Activated CD8-positive, alpha-beta memory T cell treated with anti-CD3 and anti-CD28 coated beads, Interleukin-2, amount 50 U/mL, for 48 hours (primary cell): ENCODE data around the gene TRAF6.
"Not testable (repeated sequence)": the region's sequence is repeated elsewhere in the genome, so short reads cannot be mapped to it uniquely, and the experiment has no call there.

ENCODE experiments used
- DNase-seq: peaks from one replicate; pipeline ENCODE4 v3.0.0-alpha.2; 2020

The TRAF6 gene

DNA sequence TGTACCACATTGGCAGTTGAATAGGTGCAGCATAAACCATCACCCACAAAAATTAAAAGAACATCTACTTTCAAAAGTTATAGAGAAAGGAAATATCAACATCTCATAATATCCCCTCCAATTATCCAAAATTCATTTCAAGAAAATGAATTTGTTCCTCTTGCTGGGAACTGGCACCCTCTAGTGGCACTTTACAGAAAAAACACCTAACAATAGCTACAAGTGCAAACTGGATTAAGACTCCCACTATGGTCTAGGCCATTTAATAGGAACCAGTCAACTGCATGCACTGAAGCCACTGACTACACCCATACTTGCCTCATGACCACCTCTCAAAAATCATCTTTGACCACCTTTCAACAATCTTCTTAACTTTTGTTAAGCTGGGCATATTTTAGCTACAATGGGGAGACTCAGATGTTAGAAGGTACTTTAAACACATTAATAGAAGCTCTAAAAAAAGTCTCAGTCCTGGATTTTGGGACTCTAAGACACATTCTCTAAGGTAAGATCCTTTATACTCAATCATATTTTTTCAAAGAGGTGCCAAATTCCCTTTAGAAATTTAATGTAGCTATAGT, 17.3 kb downstream of the TRAF6 start:
- DNase-seq = no peak

DNA sequence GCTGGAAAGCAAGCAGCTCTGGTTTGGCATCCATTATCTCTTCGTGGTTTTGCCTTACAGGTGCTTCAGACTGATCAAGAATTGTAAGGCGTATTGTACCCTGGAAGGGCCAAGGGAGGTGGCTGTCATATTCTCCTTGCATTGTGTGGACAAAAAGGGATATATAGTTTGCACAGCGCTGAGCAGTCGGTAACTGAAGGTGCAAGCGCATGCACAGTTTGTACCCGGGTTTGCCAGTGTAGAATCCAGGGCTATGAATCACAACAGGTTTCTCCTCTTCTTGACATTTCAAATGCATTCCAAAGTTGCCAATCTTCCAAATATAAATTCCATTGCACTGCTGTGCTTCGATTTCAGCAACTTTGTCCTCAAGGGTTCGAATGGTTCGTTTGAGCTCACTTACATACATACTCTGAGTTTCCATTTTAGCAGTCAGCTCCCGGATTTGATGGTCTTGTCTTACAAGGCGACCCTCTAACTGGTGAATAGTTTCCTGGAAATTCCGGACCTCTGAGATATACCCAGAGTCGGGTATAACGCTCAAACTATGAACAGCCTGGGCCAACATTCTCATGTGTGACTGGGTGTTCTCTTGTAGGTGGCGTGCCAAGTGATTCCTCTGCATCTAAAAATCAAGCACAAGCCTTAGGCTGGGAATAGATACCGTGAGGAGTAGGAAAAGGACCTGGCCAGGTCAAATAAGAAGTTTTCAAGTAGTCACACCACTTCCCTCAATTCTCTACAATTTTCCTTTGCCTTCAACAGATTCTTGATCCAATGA, 19.9 kb downstream of the TRAF6 start:
- DNase-seq = no peak

DNA sequence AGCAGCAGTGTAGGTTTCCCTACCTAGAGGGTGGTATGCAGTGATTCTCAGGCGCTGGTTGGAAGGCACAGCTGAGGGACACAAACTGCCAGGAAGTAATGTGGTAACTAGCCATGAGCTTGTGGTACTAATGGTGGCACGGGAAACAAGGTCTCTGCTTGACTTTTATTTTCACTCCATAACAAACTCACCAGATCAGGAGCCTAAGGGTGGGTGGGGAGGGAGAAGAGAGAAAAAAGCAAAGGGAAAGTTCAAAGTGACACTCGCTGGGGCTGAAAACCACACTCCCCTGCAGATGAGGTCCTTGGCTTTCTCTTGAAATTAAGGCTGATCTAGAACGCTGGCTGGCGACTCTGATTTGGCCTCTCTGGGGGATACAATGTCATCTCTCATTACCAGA, 22.0 kb downstream of the TRAF6 start:
- no peak for DNase-seq

DNA sequence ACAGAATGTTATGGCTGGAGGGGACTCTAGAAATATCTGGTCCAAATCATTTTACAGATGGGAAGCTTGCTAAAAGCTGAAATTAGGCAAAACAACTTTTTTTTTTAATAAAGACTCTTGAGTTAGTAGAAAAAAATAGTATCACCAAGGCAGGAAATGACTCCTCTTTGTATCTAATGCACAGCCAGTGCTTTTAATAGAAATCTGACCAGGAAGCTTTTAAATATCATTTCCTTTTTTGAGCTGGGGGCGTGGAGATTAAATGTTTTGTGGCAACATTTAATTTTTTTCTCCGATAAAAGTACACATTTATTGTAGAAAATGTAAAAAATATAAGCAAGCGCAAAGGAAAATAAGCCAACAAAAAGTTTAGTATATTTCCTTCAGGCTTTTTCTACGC, 22.5 kb downstream of the TRAF6 start:
- no peak for DNase-seq

DNA sequence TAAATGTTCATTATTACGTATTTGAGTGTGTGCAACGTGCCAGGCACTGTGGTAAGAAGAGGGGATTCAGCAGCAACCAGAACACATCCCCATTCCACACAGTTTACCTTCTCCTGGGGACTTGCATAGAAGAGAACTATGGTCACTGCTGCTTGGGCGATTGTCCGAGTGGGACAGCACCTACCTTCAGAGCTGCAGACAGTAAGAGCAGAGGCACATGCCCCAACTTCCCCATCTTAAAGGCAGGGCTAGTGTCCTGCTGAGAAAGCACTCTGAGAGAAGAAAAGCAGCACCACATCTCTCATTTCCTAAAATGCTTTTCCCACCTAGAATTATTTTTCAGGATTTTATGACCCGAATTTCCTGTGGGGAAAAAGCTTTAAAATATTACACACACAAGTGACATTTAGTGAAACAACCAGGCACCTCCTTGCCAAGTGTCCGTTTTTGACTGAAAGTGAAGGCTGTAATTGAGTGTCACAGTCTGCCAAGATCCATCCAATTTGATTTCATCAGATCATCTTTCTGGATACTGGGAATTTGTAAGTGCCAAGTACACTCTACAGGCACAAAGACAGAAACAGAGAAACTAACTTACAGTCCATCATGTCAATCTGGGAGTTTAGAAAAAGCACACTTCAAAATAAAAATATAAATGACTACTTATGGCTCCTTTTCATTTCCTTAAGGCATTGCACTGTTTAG, 24.6 kb downstream of the TRAF6 start:
- DNase-seq = no peak

DNA sequence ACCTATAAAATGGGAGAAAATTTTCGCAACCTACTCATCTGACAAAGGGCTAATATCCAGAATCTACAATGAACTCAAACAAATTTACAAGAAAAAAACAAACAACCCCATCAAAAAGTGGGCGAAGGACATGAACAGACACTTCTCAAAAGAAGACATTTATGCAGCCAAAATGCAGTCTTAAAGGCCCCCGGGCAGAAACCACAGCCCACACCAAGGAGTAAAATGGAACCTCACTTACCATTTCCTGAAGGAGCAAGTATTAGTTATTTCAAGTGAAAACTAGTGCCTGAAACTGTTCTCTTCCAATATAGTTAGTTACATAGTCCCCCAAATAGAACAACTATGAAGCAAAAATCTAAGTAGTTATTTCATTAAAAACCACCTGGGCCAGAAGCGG, 27.0 kb downstream of the TRAF6 start:
- not testable (repeated sequence) for DNase-seq

DNA sequence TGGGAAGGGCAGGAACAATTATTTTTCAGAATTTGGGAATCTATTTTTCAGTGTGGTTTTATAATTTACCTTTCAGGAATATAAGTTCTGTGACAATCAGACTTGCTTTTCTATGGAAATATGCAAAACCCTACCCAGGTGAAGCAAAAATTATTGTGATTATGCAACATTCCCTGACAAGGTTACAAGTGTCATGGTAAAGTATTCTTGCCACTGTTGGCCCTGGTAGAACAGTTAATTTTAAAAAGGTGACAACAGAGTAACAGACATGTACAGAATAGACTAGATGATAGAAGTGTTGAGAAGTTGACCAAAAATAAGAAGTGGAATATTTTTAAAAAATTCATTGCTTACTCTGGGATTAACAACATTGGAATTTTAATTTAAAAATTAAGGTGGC, 29.2 kb downstream of the TRAF6 start:
- DNase-seq = no peak

DNA sequence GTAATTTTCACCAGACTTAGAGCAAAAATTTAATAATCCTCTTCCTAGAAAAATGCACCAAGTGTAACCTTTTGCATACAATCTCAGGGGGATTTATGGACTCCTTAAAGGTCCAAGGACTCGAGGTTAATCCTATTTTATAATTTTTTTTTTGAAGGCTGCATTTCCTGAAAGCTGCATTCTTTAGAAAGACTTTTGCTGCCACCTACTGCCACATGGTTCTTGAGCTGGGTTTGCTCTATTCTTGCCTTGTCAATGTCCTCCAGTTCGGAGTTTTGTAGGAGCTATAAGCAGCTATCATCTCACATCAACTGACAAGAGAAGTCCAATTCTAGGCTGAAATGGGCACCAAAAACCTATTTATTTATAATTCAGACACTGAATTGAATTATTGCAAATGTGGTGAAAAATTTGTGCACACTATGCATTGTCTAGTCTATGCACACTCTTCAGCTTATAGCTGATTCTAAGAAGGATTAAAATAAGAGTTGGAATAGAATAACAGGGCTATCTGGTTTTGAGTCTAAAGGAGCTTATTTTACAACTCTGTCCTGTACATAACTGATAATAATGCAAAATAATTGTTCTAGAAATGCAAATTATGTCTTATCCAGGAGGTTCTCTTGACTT, 31.3 kb downstream of the TRAF6 start:
- DNase-seq = no peak

DNA sequence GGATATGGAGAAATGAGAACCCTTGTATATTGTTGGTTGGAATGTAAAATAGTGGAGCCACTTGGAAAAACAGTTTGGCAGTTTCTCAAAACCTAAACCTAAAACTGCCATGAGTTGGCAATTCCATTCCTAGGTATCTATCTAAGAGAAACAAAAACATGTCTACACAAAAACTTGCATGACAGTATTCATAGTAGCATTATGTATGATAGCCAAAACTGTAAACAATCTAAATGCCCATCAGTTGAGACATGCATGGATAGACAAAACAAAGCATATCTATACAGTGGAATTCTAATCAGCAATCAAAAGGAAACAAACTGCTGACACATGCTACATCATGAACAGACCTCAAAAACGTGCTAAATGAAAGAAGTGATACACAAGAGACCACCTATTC, 34.9 kb downstream of the TRAF6 start:
- no peak for DNase-seq

DNA sequence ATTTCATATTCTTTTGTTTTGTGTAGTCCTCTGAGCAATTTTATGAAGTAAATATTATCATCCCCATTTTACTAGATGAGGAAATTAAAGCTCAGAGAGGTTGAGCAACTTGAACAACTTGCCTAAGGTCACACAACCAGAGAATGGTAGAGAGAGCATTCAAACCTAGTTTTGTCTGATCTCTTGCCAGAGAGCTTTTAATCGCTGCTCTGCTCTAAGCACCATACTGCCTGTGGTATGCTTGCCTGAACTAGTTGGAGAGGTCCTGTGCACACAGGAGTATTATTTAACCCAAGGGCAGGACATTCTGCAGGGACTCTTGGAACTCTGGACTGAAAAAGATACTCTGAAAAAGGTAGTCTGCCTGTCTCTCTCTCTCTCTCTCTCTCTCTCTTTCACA, 38.5 kb downstream of the TRAF6 start:
- no peak for DNase-seq

DNA sequence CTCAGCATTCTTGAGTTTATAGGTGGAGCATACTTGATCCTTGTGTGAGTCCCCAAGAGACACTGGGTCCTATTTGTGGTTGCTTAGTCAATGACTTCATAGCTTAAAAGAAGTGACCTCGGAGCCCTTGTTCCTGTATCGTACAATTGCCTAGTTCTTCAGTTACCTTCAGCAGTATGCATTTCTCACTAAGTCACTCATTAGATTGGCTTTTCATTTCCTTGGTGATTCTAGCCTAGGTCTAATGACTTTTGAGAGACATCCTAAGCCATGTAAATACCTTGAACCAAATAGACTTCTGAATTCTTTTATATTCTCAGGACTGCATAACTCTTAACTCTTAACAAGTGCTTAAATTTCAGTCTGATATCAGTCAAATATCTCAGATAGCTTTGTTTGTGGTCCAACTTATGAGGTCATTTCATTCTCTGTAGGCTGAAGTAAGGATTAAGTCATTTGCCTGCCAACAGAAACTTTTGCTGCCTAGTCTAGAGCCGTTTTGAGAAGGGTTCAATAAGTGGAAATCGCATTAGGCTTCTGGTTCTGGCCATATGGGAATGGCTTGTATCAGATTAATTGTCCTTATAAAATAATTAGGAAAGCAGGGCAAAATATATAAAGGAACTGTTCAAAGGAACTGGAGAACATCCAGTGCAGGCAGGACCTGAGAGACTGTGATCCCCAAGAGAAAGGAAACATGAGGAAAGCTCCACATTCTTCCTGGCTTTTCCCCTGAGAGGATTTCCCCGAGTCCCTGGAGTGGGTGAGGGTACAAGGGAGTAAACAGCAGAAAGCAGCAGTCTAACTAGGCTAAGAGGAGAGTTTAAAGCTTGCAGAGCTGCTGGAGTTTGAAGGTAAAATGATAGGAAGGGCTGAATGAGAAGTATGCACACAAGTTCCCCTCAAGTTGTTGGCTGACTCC, 39.9 kb downstream of the TRAF6 start:
- no peak for DNase-seq

DNA sequence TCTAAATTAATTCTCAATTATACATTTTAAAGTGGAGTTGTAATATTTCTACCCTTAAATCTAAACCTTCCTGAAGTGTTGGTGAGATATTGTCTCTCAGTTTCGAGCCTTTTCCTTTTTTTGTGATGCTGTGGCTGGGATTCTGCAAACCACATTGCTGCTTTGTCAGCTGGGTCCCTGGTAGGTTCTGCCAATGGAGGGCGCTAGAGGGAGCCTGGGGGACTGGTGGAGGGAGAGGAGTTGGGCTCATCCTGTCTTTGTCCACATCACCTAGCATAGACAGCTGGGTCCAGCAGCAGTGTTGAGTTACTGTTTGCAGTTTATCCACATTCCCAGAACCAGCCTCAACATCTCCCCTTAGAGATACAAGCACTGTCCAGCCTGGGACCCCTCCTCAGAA, 41.0 kb downstream of the TRAF6 start:
- no peak for DNase-seq

DNA sequence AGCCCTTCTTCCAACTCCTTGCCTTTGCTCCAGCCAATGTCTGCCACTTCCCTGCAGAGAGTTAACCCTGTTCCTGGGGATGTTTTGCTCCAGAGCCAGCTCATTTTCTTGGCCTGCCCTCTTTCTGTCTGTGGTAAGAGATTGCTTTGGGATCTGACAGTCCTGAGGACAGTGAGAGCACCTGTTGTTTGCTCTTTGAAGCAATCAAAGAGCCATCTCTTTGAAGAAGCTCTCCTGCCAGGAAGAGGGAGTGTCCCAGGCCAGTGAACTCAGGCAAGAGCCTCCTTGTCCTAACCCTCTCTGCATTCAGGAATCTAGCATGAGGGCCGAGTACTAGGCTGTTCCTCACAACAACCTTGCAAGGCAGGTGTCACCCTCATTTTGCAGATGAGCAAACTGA, 42.2 kb downstream of the TRAF6 start:
- DNase-seq = no peak

DNA sequence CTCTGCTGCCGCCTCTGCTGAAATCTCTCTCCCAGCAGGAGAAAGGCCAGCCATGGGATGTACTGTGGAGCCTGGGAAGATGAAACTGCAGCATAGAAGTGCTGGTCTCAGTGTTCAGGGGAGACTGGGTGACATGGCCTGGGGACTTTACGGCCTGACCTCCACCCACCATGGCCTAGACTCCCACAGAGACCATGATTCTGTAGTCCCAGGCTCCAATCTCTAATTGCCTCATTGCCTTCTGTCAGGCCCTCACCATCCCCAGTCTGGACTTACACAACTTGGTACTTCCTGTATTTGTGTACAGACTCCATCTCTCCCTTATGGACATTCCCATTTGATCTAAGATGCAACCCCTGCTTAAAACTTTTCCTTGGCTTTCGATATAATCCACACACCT, 43.1 kb downstream of the TRAF6 start:
- peak; percentile 29 for DNase-seq

DNA sequence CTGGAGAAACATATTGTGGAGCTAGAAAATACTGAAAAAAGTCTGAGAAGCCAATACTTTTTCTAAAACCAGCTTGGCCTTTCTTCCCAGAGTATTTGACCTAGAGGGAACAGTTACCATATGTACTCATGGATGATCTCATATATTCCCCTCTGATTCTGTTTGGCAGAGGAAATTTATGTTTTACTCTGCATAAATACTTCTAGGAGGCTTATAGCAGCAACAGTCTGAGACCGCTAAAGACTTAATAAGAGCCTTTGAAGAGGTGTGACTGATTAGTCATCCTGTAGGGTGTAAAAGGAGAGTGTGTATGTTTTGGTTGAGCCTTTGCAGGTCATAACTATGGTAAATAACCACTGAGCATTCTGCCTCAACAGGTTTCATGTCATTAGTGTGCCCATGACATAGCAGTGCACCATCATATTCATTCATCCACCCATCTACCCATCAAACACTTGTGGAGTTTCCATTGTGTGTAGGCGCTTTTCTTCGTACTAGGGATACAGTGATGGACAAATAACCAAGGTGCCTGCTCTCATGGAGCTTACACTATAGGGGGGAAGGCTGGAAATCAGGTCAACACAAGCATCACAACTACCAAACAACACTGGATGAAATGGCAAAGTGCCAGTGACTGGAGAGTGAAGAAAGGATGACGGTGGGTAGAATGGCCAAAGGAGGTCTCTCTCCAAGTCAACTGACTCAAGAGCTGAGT, 44.5 kb downstream of the TRAF6 start:
- no peak for DNase-seq

DNA sequence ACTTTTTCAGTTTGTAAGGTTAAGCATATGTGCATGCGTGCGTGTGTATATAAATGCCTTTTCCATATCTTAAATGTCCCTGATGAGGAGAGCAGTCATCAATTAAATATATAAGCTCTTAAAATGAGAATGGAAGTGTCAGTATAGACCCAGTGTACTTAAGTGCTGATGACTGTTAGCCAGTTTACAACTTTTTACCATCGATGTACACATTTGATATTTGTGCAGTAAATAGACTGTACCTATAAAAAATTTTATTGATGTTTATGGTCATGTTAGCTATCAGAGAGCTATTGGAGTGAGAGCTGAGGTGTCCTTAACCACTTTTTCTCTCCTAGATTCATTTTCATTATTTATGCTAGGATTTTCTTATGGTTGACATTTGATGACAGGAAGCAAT, 45.4 kb downstream of the TRAF6 start:
- no peak for DNase-seq

DNA sequence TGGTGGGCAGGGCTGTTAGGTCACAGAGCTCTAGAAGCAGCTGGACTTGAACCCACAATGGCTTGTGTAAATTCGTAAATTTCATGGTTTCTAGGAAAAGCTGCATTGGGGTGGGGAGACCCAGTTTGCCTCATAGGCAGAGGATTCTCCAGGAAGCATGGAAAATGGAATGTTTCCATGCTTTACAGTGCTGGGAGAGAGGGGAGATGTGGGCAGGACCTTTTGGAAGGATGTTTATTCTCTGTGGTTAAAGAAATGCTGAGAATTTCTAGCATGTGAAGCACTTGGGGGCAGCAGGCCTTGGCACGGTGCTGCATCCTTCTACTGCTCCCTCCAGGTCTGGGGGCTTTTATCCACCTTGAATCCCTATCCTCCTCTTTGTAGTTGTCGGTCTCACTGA, 46.3 kb downstream of the TRAF6 start:
- DNase-seq = no peak

DNA sequence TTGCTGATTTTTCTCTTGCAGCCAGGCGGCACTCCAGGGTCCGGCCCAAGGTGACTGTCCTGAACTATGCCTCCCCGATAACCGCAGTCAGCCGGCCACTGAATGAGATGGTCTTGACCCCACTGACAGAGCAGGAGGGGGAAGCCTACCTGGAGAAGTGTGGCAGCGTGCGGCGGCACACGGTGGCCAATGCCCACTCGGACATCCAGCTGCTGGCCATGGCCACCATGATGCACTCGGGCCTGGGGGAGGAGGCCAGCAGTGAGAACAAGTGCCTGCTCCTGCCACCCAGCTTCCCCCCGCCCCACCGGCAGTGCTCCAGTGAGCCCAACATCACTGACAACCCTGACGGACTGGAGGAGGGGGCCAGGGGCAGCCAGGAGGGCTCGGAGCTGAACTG, 47.8 kb downstream of the TRAF6 start:
- DNase-seq = no peak

DNA sequence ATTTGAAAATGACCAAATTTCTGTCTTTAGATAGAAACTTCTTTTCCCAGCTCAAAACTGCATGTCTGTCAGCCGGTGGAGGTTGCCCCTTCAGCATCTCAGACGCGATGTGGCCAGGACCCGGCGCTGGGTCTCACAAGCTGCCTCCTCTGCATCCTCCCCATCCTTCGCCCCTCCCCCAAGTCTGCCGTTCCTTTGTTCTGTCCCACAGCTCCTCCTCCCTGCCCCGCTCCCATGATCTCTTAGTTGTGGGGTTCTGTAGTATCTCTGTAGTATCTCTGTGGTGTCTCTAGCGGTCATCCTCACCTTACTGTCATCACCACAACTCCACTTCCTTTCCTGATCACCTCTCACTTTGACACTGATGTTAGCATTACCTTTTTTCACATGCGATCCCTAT, 49.9 kb downstream of the TRAF6 start:
- no peak for DNase-seq

DNA sequence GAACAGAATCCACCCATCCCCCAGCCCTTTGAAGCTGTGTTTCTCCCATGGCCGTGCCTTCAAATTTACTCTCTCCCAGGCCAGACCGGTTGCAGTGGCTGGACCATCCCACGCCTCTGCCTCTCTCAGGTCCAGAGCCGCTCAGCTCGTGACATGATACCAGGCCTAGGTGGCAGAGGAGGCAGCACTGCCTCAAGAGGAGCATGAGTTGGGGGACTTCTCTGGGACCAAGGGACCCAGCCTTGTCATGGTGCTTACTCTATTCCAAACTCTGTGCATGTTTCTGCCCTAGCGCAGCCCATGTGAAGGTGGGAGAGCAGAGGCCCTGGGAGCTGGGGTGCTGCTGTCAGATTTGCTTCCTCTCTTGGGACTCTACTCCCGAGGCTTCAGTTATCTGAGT, 51.0 kb downstream of the TRAF6 start:
- DNase-seq = no peak

DNA sequence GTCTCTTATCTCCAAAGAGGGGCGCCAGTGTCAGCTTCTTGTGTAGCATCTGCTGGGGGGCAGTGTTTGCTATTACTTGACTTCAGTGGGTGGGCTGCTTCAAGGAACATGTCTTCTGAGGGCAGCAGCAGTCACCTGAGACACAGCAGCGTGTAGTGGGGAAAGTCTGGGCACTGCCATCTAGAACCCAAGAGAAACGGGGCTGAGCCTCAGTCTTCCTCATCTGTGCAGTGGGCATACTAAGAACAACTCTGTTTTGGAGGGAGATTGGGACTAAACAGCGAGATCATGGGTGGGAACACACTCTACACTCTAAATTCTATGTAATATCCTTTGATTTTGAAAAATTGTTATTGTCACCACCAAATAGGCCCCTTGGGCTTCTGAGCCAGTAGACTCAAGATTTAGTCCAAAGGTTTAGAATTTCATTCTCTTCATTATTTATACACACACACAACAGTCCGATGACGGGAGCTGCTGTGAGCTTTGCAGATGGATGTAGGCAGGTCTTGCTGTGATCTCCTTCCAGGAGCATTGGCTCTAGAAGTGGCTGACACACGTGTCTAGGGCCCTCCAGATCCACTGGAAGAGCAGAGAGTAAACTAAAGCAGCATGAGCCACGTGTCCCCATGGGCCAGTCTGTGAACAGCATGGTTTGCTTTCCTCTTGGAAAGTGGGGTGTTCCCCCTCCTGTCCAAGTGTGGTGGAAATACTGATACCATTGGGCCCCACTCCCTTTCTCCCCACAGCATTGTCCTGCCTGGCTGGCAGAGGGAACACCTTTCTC, 51.8 kb downstream of the TRAF6 start:
- DNase-seq = no peak
